DOHH2 (cell line): ENCODE results near the gene C1orf116.

Source experiments
- H3F3A ChIP-seq: fragments of 200-600 bp; sonication (generic), shearing (Covaris generic); 2 replicates; pipeline ENCODE4 v1.6.0; 2016; ENCODE audit warnings: antibody characterized with exemption, mild to moderate bottlenecking; ENCODE audit not compliant: control insufficient read depth, insufficient read depth
- H3K27ac ChIP-seq: fragments of 200-600 bp; sonication (generic); 2 replicates; pipeline ENCODE4 v1.5.1; 2014; ENCODE audit warnings: low read depth, mild to moderate bottlenecking, low read length, moderate library complexity
- H3K27me3 ChIP-seq: fragments of 200-600 bp; sonication (generic); 2 replicates; pipeline ENCODE4 v1.6.1; 2014; ENCODE audit warnings: mild to moderate bottlenecking, low read length, mixed read lengths; ENCODE audit not compliant: control insufficient read depth
- H3K36me3 ChIP-seq: fragments of 200-600 bp; sonication (generic); 2 replicates; pipeline ENCODE4 v1.6.1; 2014; ENCODE audit warnings: mild to moderate bottlenecking, low read length, moderate library complexity, mixed read lengths; ENCODE audit not compliant: control insufficient read depth
- H3K4me1 ChIP-seq: fragments of 200-600 bp; sonication (generic); 2 replicates; pipeline ENCODE4 v1.6.1; 2014; ENCODE audit warnings: mild to moderate bottlenecking, low read length, mixed read lengths; ENCODE audit not compliant: control insufficient read depth
- H3K4me2 ChIP-seq: fragments of 200-600 bp; sonication (generic); 2 replicates; pipeline ENCODE4 v1.6.0; 2014; ENCODE audit warnings: mild to moderate bottlenecking, low read length, moderate library complexity
- H3K4me3 ChIP-seq: fragments of 200-600 bp; sonication (generic); 2 replicates; pipeline ENCODE4 v1.5.1; 2014; ENCODE audit warnings: mild to moderate bottlenecking, low read length, mixed read lengths
- H3K79me2 ChIP-seq: fragments of 200-600 bp; sonication (generic); 2 replicates; pipeline ENCODE4 v1.6.1; 2014; ENCODE audit warnings: mild to moderate bottlenecking, low read length, mixed read lengths; ENCODE audit not compliant: control insufficient read depth
- H3K9me2 ChIP-seq: fragments of 200-600 bp; sonication (generic); replicated peaks from 2 replicates; pipeline ENCODE4 v1.6.1; 2014; ENCODE audit warnings: mild to moderate bottlenecking, low read length, mixed read lengths; ENCODE audit not compliant: control insufficient read depth
- H3K9me3 ChIP-seq: fragments of 200-600 bp; sonication (generic); 2 replicates; pipeline ENCODE4 v1.6.1; 2014; ENCODE audit warnings: antibody characterized with exemption, low read length, mixed read lengths; ENCODE audit not compliant: control insufficient read depth, insufficient read depth
- H4K20me1 ChIP-seq: fragments of 200-600 bp; sonication (generic); 2 replicates; pipeline ENCODE4 v1.6.0; 2014; ENCODE audit warnings: low read depth, mild to moderate bottlenecking, antibody characterized with exemption, low read length, moderate library complexity; ENCODE audit not compliant: control insufficient read depth, insufficient read depth
- EZH2phosphoT487 ChIP-seq: fragments of 200-600 bp; sonication (generic); IDR thresholded peaks from 2 replicates; pipeline ENCODE4 v1.6.1; 2017; ENCODE audit warnings: borderline replicate concordance, mild to moderate bottlenecking, antibody characterized with exemption, low read length, moderate library complexity, mixed read lengths
- TF ChIP-seq, protein P1 (sequence below): fragments of 200-600 bp; sonication (generic); IDR thresholded peaks from one replicate; pipeline ENCODE4 v1.5.1; 2014; ENCODE audit warnings: antibody characterized with exemption, mild to moderate bottlenecking, low read depth, low read length; ENCODE audit not compliant: poor library complexity, severe bottlenecking

The C1orf116 gene

GRCh38 chr1:207009945-207010344, 22.6 kb downstream of the C1orf116 start:
- no peak overlapping the region for H3K4me3 ChIP-seq
- no peaks in the 10 kb centered on the region for H4K20me1 ChIP-seq
- no peaks in the 10 kb centered on the region for H3K79me2 ChIP-seq
- H3K4me1 ChIP-seq: no peaks in the 10 kb centered on the region
- no peaks in the 10 kb centered on the region for H3K36me3 ChIP-seq
- no peaks in the 10 kb centered on the region for H3F3A ChIP-seq
- H3K27me3 ChIP-seq: peaks cover 30% of the 10 kb centered on the region
- TF ChIP-seq, protein P1, sequence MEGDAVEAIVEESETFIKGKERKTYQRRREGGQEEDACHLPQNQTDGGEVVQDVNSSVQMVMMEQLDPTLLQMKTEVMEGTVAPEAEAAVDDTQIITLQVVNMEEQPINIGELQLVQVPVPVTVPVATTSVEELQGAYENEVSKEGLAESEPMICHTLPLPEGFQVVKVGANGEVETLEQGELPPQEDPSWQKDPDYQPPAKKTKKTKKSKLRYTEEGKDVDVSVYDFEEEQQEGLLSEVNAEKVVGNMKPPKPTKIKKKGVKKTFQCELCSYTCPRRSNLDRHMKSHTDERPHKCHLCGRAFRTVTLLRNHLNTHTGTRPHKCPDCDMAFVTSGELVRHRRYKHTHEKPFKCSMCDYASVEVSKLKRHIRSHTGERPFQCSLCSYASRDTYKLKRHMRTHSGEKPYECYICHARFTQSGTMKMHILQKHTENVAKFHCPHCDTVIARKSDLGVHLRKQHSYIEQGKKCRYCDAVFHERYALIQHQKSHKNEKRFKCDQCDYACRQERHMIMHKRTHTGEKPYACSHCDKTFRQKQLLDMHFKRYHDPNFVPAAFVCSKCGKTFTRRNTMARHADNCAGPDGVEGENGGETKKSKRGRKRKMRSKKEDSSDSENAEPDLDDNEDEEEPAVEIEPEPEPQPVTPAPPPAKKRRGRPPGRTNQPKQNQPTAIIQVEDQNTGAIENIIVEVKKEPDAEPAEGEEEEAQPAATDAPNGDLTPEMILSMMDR: no peak
- TF ChIP-seq EZH2phosphoT487: no peak
- no peaks in the 10 kb centered on the region for H3K9me3 ChIP-seq
- H3K27ac ChIP-seq: no peak overlapping the region
- no peak overlapping the region for H3K4me2 ChIP-seq
- H3K9me2 ChIP-seq: no peaks in the 10 kb centered on the region

DNA sequence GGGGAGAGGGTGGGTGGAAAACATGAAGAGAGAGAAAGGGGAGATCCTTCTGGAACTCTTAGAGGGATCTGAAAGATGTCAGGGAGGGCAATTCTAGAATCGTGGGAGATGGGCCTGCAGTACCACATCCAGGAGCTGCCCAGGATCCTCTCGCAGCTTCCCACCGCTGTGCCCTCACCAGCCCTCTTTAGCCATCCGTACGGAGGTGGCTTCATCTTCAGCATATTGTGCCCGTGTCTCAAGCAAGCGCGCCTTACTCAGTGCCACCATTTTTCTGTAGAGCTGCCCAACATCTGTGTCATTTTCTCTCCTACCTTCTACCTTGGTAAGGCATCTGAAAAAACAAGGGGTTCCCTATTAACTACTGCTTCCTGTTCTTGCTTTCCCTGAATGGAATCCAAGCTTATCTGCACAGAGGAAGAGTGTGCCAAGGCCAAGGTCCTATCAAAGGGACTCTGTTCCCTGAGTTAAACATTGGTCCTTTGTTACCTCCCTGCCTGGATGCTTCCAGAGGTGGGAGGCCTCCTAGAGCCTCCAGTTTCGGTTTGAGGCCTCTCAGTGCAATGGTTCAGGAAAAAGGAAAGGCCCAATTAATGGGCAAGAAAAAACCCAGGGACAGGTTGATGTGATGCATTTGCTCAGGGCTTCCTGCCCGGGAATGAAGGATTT, 23.2 kb downstream of the C1orf116 start:
- Histone ChIP-seq H3K27ac (no peak overlapping the region), H3K4me3 (no peak overlapping the region), H3K9me3 (no peaks in the 10 kb centered on the region), H3K4me2 (no peak overlapping the region), H4K20me1 (no peaks in the 10 kb centered on the region), H3K4me1 (no peaks in the 10 kb centered on the region), H3K36me3 (no peaks in the 10 kb centered on the region), H3K79me2 (no peaks in the 10 kb centered on the region), H3F3A (no peaks in the 10 kb centered on the region), H3K9me2 (no peaks in the 10 kb centered on the region), H3K27me3 (peaks cover 23% of the 10 kb centered on the region)
- TF ChIP-seq, protein P1: no peak
- TF ChIP-seq EZH2phosphoT487: no peak

DNA sequence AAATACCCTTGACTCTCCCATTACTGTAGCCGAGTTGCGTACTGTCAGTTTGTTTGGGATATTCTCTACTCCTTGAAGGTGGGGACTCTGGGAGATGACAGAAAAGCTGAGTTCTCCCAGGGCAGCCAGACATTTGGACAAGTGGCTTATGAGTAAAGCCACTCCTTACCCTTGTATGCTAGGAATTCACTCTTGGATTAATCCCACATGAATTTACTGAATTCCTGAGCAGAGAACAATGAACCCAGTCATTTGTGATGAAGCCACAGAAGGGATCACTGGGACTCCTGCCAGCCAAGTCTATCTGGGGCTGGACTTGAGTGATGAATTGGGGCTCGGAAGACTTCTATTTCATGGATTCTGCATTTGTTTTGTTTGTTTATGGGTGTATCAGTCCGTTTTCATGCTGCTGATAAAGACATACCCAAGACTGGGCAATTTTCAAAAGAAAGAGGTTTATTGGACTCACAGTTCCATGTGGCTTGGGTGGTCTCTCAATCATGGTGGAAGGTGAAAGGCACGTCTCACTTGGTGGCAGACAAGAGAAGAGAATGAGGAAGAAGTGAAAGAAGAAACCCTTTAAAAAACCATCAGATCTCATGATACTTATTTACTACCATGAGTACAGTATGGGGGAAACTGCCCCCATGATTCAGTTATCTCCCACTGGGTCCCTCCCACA, 25.1 kb downstream of the C1orf116 start:
- no peak for TF ChIP-seq EZH2phosphoT487
- TF ChIP-seq, protein P1: no peak
- no peaks in the 10 kb centered on the region for H3K9me3 ChIP-seq

More for the DNA sequence above, 25.1 kb downstream of the C1orf116 start:
- H3K79me2 ChIP-seq: no peaks in the 10 kb centered on the region
- no peaks in the 10 kb centered on the region for H3K4me1 ChIP-seq
- no peak overlapping the region for H3K4me3 ChIP-seq
- no peaks in the 10 kb centered on the region for H3K36me3 ChIP-seq
- H4K20me1 ChIP-seq: no peaks in the 10 kb centered on the region
- H3F3A ChIP-seq: no peaks in the 10 kb centered on the region
- no peak overlapping the region for H3K27ac ChIP-seq
- H3K27me3 ChIP-seq: peaks cover 9% of the 10 kb centered on the region
- H3K9me2 ChIP-seq: no peaks in the 10 kb centered on the region
- H3K4me2 ChIP-seq: no peak overlapping the region
